ENCODE results near the gene PTPRU.

DNA sequence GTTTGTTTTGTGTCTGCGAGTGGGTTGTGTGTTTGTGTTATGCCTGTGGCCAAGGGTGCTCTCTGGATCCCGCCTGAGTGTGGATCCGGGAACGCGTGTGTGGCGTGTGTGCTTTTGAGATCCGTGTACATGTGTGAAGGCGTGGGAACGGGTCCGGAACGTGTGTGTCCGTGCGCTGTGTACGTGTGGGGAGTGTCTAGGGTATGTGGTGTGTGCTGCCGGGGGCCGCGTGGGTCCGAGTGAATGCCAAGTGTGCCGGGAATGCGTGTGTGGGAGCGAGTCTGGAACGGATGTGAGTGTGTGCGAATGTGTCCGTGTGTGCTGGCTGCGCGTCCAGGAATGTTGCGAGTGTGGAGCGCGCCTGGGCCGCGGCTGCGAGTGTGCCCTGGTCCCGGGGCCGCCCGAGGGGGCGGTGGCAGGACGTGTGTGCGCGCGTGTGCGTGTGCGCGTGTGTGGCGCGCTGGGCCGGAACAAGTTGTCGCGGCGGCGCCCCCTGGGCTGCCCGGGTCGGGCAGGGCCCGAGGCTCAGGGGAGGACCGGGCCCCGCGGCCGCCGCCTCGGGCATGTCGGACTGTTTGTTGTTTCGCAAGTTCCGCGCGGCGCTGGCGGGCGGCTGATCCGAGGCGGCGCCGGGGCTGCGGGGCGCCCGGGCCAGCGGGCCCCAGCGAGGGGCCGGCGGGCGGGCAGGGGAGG is 953 bp downstream of the PTPRU start:
- TF ChIP-seq ARNT (IDR thresholded peaks at IDR 0.05) (no peak), TARDBP (IDR thresholded peaks at IDR 0.05) (peak; percentile 98), SUZ12 (IDR thresholded peaks at IDR 0.05) (no peak), ZNF384 (IDR thresholded peaks at IDR 0.05) (no peak), ELF4 (IDR thresholded peaks at IDR 0.05) (no peak), FOXM1 (IDR thresholded peaks at IDR 0.05; ENCODE audit: borderline replicate concordance) (no peak)

Measured in HEK293T (cell line).